ENCODE results near the gene SLC6A17. TPM values are rescaled to one million over a fixed set of nuclear protein-coding genes. Genes with fewer than 3 reads are reported as not detected.

Gene SLC6A17
- total and polyA plus RNA-seq, 9 of the 15 experiments (the other 6 are each of a cell fraction or from before 2014, with no cell fraction given): not detected

GRCh38 chr1:110155878-110156522 is 5.7 kb downstream of the SLC6A17 start (continued):
- no peak for TF ChIP-seq TFE3 (CRISPR knock-in tag; IDR thresholded peaks at IDR 0.05)
- TF ChIP-seq KLF13 (tag; IDR thresholded peaks at IDR 0.05; ENCODE audit: borderline replicate concordance, low read depth): no peak
- peak; percentile 19; the same call in 1 of the 2 replicates for TF ChIP-seq ZFX (CRISPR knock-in tag; IDR thresholded peaks at IDR 0.05)
- no peak for TF ChIP-seq ZNF507 (tag; conservative IDR thresholded peaks at IDR 0.05)
- no peak for TF ChIP-seq RAD51 (IDR thresholded peaks at IDR 0.05; ENCODE audit: borderline replicate concordance, low read depth)
- no peak for TF ChIP-seq ZNF518B (CRISPR knock-in tag; IDR thresholded peaks at IDR 0.05)
- no peak for TF ChIP-seq CSDE1 (IDR thresholded peaks at IDR 0.05)
- no peak for TF ChIP-seq SMARCE1 (IDR thresholded peaks at IDR 0.05)
- peak; percentile 49 for TF ChIP-seq CEBPG (CRISPR knock-in tag; IDR thresholded peaks at IDR 0.05)
- 0 out of 4 replicates have a peak, but pooled peaks of 1 of the 2 experiments have one; percentile 25 for TF ChIP-seq CEBPG (tag; conservative IDR thresholded peaks at IDR 0.05 in 1 of 2, IDR thresholded peaks at IDR 0.05 in 1 of 2)
- no peak for TF ChIP-seq NCOA4 (IDR thresholded peaks at IDR 0.05; ENCODE audit: partially characterized antibody)

All from K562 (cell line).